ENCODE data around the gene ANKRD39. TPM values are rescaled to one million over a fixed set of nuclear protein-coding genes. Genes with fewer than 3 reads are reported as not detected.

The ANKRD39 gene
- total and polyA plus RNA-seq, 9 of the 15 experiments (the other 6 are each of a cell fraction or from before 2014, with no cell fraction given) = 8.2 to 33.1 (median 23.8) TPM

DNA sequence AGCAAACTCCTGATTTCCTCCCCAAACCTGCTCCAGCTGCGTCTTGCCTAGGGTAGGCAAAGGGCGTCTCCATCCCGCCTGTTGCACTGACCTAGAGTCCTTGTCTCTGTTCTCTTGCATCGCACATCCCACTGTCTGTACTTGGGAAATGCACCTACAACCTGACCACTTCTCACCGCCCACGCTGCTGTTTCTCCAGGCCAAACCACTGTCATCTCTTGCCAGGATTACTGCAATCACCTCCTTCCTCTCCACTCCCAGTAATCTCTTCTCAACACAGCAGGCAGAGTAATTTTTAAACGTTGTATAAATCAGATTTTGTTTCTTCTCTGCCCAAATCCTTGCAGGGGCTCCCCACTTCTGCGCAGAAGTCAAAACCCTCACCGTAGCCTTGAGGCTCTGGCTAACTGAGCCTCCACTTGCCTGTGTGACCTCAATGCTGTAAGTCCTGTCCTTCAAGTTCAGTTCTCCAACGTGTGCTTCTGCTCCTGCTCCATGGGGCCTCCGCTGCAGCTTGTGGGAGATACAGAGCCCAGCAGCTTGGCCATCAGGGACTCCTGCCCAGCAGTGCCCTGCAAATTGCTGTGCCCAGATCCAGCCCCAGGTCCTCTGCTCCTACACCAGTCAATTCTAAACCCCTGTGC is 39.8 kb upstream of the ANKRD39 start:
- POLR2A ChIA-PET = interaction anchor here (1.0 to 9.0 kb wide), 2 partner anchors 19 to 20 kb away, joined by 3 to 112 read pairs; no protein-coding TSS in a partner anchor
- BruUV-seq (replicated peaks) = no TSS peak
- H3K9me3 ChIP-seq (replicated peaks; ENCODE audit: control insufficient read depth, insufficient read depth, low read depth, low read length) = no peaks in the 10 kb centered on the region
- intact Hi-C loops (cut with micrococcal nuclease) (loop anchor here (5.0 kb wide), 1 partner anchor 45 kb away; no protein-coding TSS in a partner anchor), in situ Hi-C loops (cut with MboI) (no loop called here)
- no peaks in the 10 kb centered on the region for H3K9me1 ChIP-seq (ENCODE audit: control insufficient read depth, insufficient read depth, low read length)
- CTCF ChIA-PET (ENCODE audit: low intra/inter-chr PET ratio) = no interaction called here
- peak overlapping the region in 1 of 2 experiments; percentile 69; a peak in 2 of 4 replicates for H3K9ac ChIP-seq (ENCODE audit: insufficient read depth in 1 of 2, low read depth in 2 of 2, low read length in 2 of 2)
- H3K4me3 ChIP-seq = no peak overlapping the region
- peak in 3 of 4 experiments; percentile 36 to 64 (median 37) for DNase-seq (ENCODE audit: extremely low read depth in 1 of 4, low spot score in 3 of 4)
- peaks cover 30% of the 10 kb centered on the region for H3K79me2 ChIP-seq (ENCODE audit: control insufficient read depth, insufficient read depth, low read length)
- H3K4me2 ChIP-seq (ENCODE audit: insufficient read depth, low read length) = no peak overlapping the region
- 41% methylated on average over 11 of the region's 11 CpGs for WGBS (ENCODE audit: insufficient coverage, low coverage, missing lambda C conversion rate)
- H3K36me3 ChIP-seq (ENCODE audit: control insufficient read depth, insufficient read depth, low read length) = peaks cover 14% of the 10 kb centered on the region
- no peak overlapping the region for H2AFZ ChIP-seq (ENCODE audit: low read depth, low read length)
- FAIRE-seq = peak; percentile 46
- H3K4me1 ChIP-seq (replicated peaks in 1 of 2; ENCODE audit: control insufficient read depth in 2 of 2, insufficient read depth in 2 of 2, low read length in 2 of 2) = peaks cover 47 to 75% of the 10 kb centered on the region in 2 experiments; a peak in 4 of 5 replicates
- H4K20me1 ChIP-seq (replicated peaks; ENCODE audit: control insufficient read depth, insufficient read depth, low read length) = no peaks in the 10 kb centered on the region
- no peak; the same call in 2 of the 3 replicates for ATAC-seq
- peak overlapping the region; percentile 23; the same call in 2 of the 3 replicates for H3K27ac ChIP-seq (ENCODE audit: extremely low read depth, low read depth, low read length)
- H3K27me3 ChIP-seq (ENCODE audit: control insufficient read depth in 2 of 2, insufficient read depth in 2 of 2, low read length in 2 of 2) = no peaks in the 10 kb centered on the region
- TF ChIP-seq PHTF2 (CRISPR knock-in tag; IDR thresholded peaks at IDR 0.05) (no peak), SAFB2 (IDR thresholded peaks at IDR 0.05; ENCODE audit: borderline replicate concordance, low read depth, low read length, severe bottlenecking) (no peak), KLF13 (tag; IDR thresholded peaks at IDR 0.05; ENCODE audit: borderline replicate concordance, low read depth) (no peak), BCOR (IDR thresholded peaks at IDR 0.05) (no peak), CBFA2T3 (IDR thresholded peaks at IDR 0.05) (peak; percentile 79), EGR1 (conservative IDR thresholded peaks at IDR 0.05) (peak; percentile 94), ZNF589 (CRISPR knock-in tag; IDR thresholded peaks at IDR 0.05; ENCODE audit: low read depth) (no peak), ZNF584 (CRISPR knock-in tag; IDR thresholded peaks at IDR 0.05; ENCODE audit: low read depth) (no peak), PML (IDR thresholded peaks at IDR 0.05; ENCODE audit: low read length) (0 out of 2 replicates have a peak, but pooled peaks have one; percentile 21), HDAC2 (IDR thresholded peaks at IDR 0.05) (peak; percentile 88), CEBPB (tag; IDR thresholded peaks at IDR 0.05) (peak; percentile 34; the same call in 1 of the 2 replicates), OTX1 (CRISPR knock-in tag; IDR thresholded peaks at IDR 0.05) (no peak), HCFC1 (IDR thresholded peaks at IDR 0.05; ENCODE audit: low read depth, low read length) (no peak), ZNF408 (CRISPR knock-in tag; IDR thresholded peaks at IDR 0.05; ENCODE audit: low read depth) (no peak), NRF1 (conservative IDR thresholded peaks at IDR 0.05 in 1 of 2, IDR thresholded peaks at IDR 0.05 in 1 of 2) (peak in 1 of 2 experiments; percentile 21; a peak in 1 of 4 replicates), SRF (CRISPR knock-in tag; IDR thresholded peaks at IDR 0.05) (no peak), TCF7L2 (IDR thresholded peaks at IDR 0.05; ENCODE audit: low read depth, low read length) (no peak), CGGBP1 (CRISPR knock-in tag; IDR thresholded peaks at IDR 0.05) (no peak), NFIC (IDR thresholded peaks at IDR 0.05) (peak; percentile 52; the same call in 1 of the 2 replicates), RCOR1 (IDR thresholded peaks at IDR 0.05; ENCODE audit: borderline replicate concordance in 1 of 2, low read depth in 2 of 2, low read length in 2 of 2) (peak; percentile 73 to 97), CEBPG (CRISPR knock-in tag; IDR thresholded peaks at IDR 0.05) (no peak), CEBPG (tag; conservative IDR thresholded peaks at IDR 0.05 in 1 of 2, IDR thresholded peaks at IDR 0.05 in 1 of 2) (0 out of 4 replicates have a peak, but pooled peaks of 1 of the 2 experiments have one; percentile 21), ZBTB8A (IDR thresholded peaks at IDR 0.05; ENCODE audit: partially characterized antibody) (no peak), CBFA2T2 (conservative IDR thresholded peaks at IDR 0.05) (peak; percentile 44), ZNF766 (CRISPR knock-in tag; conservative IDR thresholded peaks at IDR 0.05) (no peak), TAL1 (IDR thresholded peaks at IDR 0.05) (peak; percentile 16; the same call in 1 of the 2 replicates)

All from K562 (cell line).